H9 (cell line): ENCODE measurements around the gene ACP3. TPM values are rescaled to one million over a fixed set of nuclear protein-coding genes. Genes with fewer than 3 reads are reported as not detected.

Experiments used
- DNase-seq: peaks from one replicate; pipeline ENCODE4 v3.0.0-alpha.2; 2017
- H2AFZ ChIP-seq: one replicate; pipeline ENCODE4 v1.6.1; 2013; ENCODE audit warnings: mild to moderate bottlenecking, low read length, control low read depth, moderate library complexity
- H2AK5ac ChIP-seq: 2 replicates; pipeline ENCODE4 v1.6.1; 2013; ENCODE audit warnings: low read length, control low read depth, mixed read lengths; ENCODE audit not compliant: insufficient read length
- H2BK120ac ChIP-seq: one replicate; pipeline ENCODE4 v1.6.1; 2013; ENCODE audit warnings: low read depth, mild to moderate bottlenecking, low read length, control low read depth, inconsistent platforms; ENCODE audit not compliant: poor library complexity, severe bottlenecking
- H2BK12ac ChIP-seq: 2 replicates; pipeline ENCODE4 v1.6.1; 2013; ENCODE audit warnings: low read length, control low read depth, mixed read lengths, low read depth; ENCODE audit not compliant: insufficient read length
- H2BK15ac ChIP-seq: 2 replicates; pipeline ENCODE4 v1.6.1; 2013; ENCODE audit warnings: low read depth, low read length, control low read depth
- H2BK20ac ChIP-seq: one replicate; pipeline ENCODE4 v1.6.1; 2013; ENCODE audit warnings: low read depth, mild to moderate bottlenecking, low read length, control low read depth, inconsistent platforms; ENCODE audit not compliant: poor library complexity, severe bottlenecking
- H2BK5ac ChIP-seq: 2 replicates; pipeline ENCODE4 v1.6.1; 2013; ENCODE audit warnings: low read length, control low read depth, mixed read lengths; ENCODE audit not compliant: insufficient read length
- H3K14ac ChIP-seq: 2 replicates; pipeline ENCODE4 v1.6.1; 2013; ENCODE audit warnings: low read length, control low read depth; ENCODE audit not compliant: insufficient read depth
- H3K18ac ChIP-seq: 2 replicates; pipeline ENCODE4 v1.6.1; 2013; ENCODE audit warnings: low read depth, mild to moderate bottlenecking, mixed read lengths, low read length, control low read depth; ENCODE audit not compliant: insufficient read length
- H3K23ac ChIP-seq: 2 replicates; pipeline ENCODE4 v1.6.1; 2013; ENCODE audit warnings: low read length, control low read depth, mixed read lengths, low read depth; ENCODE audit not compliant: insufficient read length
- H3K23me2 ChIP-seq: 2 replicates; pipeline ENCODE4 v1.6.1; 2013; ENCODE audit warnings: low read depth, mild to moderate bottlenecking, mixed read lengths, low read length, control low read depth; ENCODE audit not compliant: insufficient read length, poor library complexity, severe bottlenecking
- H3K27ac ChIP-seq: 2 replicates; pipeline ENCODE4 v1.5.1; 2013; ENCODE audit warnings: low read length, control low read depth, mixed read lengths, low read depth; ENCODE audit not compliant: insufficient read length
- H3K27me3 ChIP-seq: 2 replicates; pipeline ENCODE4 v1.6.1; 2013; ENCODE audit warnings: low read length, control low read depth, inconsistent platforms; ENCODE audit not compliant: insufficient read depth
- H3K4ac ChIP-seq: 2 replicates; pipeline ENCODE4 v1.6.1; 2013; ENCODE audit warnings: low read depth, mild to moderate bottlenecking, control low read depth, inconsistent platforms, low read length, moderate library complexity
- H3K4me1 ChIP-seq: 2 replicates; pipeline ENCODE4 v1.6.1; 2013; ENCODE audit warnings: low read length, control low read depth, inconsistent platforms; ENCODE audit not compliant: insufficient read depth
- H3K4me2 ChIP-seq: 2 replicates; pipeline ENCODE4 v1.6.1; 2013; ENCODE audit warnings: low read length, control low read depth, mixed read lengths; ENCODE audit not compliant: insufficient read length, insufficient read depth
- H3K56ac ChIP-seq: 2 replicates; pipeline ENCODE4 v1.6.1; 2013; ENCODE audit warnings: low read depth, mild to moderate bottlenecking, mixed read lengths, low read length, control low read depth; ENCODE audit not compliant: insufficient read length
- H3K79me1 ChIP-seq: 2 replicates; pipeline ENCODE4 v1.6.1; 2013; ENCODE audit warnings: low read depth, mild to moderate bottlenecking, moderate library complexity, low read length, control low read depth, inconsistent platforms; ENCODE audit not compliant: insufficient read depth, poor library complexity, severe bottlenecking
- H3K79me2 ChIP-seq: 2 replicates; pipeline ENCODE4 v1.6.1; 2013; ENCODE audit warnings: low read length, control low read depth, inconsistent platforms; ENCODE audit not compliant: insufficient read depth
- H3K9ac ChIP-seq: 2 replicates; pipeline ENCODE4 v1.6.1; 2013; ENCODE audit warnings: low read length, control low read depth, mixed read lengths; ENCODE audit not compliant: insufficient read length; ENCODE audit errors: extremely low read depth
- H3K9me3 ChIP-seq: one replicate; pipeline ENCODE4 v1.6.1; 2013; ENCODE audit warnings: low read depth, low read length, inconsistent platforms; ENCODE audit not compliant: control insufficient read depth
- H3T11ph ChIP-seq: one replicate; pipeline ENCODE4 v1.6.1; 2013; ENCODE audit warnings: mild to moderate bottlenecking, low read length, control low read depth, inconsistent platforms
- H4K20me1 ChIP-seq: one replicate; pipeline ENCODE4 v1.6.1; 2013; ENCODE audit not compliant: control insufficient read depth, insufficient read length, insufficient read depth
- H4K5ac ChIP-seq: 2 replicates; pipeline ENCODE4 v1.6.1; 2013; ENCODE audit warnings: low read depth, mild to moderate bottlenecking, mixed read lengths, low read length, control low read depth; ENCODE audit not compliant: insufficient read length
- H4K8ac ChIP-seq: replicated peaks from 2 replicates; pipeline ENCODE4 v1.6.1; 2013; ENCODE audit warnings: low read length, control low read depth, mixed read lengths, low read depth; ENCODE audit not compliant: insufficient read length
- H4K91ac ChIP-seq: 2 replicates; pipeline ENCODE4 v1.6.1; 2013; ENCODE audit warnings: low read depth, mild to moderate bottlenecking, moderate library complexity, mixed read lengths, low read length, control low read depth; ENCODE audit not compliant: insufficient read length
- H3K27ac Mint-ChIP-seq, 3 experiments: 2 replicates in 2 of 3; 3 replicates in 1 of 3; pipeline ENCODE4 v1.8.0; 2020 to 2021; ENCODE audit warnings: mixed read lengths in 3 of 3, mild to moderate bottlenecking in 1 of 3, moderate library complexity in 1 of 3
- H3K27me3 Mint-ChIP-seq: 2 replicates; pipeline ENCODE4 v1.8.0; 2021; ENCODE audit warnings: low read depth, mild to moderate bottlenecking, moderate library complexity, mixed read lengths
- H3K36me3 Mint-ChIP-seq, 3 experiments: 2 replicates in 2 of 3; 3 replicates in 1 of 3; pipeline ENCODE4 v1.8.0; 2020 to 2021; ENCODE audit warnings: low read depth in 3 of 3, mixed read lengths in 3 of 3; ENCODE audit not compliant: insufficient read depth in 1 of 3
- H3K4me1 Mint-ChIP-seq, 2 experiments: 2 replicates each; pipeline ENCODE4 v1.8.0; 2020; ENCODE audit warnings: mixed read lengths in 2 of 2
- H3K4me3 Mint-ChIP-seq, 2 experiments: 2 replicates in 1 of 2; 3 replicates in 1 of 2; pipeline ENCODE4 v1.8.0; 2020 to 2021; ENCODE audit warnings: mild to moderate bottlenecking in 2 of 2, mixed read lengths in 2 of 2, moderate library complexity in 1 of 2
- H3K9me3 Mint-ChIP-seq, 2 experiments: 2 replicates in 1 of 2; 3 replicates in 1 of 2; pipeline ENCODE4 v1.8.0; 2020; ENCODE audit warnings: mild to moderate bottlenecking in 2 of 2, mixed read lengths in 2 of 2, moderate library complexity in 1 of 2
- CTCF ChIP-seq: fragments of 200-600 bp; sonication (generic); conservative IDR thresholded peaks from 3 replicates; pipeline ENCODE4 v1.8.0; 2021; ENCODE audit warnings: antibody characterized with exemption, mild to moderate bottlenecking
- total RNA-seq: library from RNA; stranded (reverse); gene quantifications from 2 replicates; pipeline ENCODE4 v1.2.1, GENCODE V29; 2021

ACP3 gene
- total RNA-seq, 1 experiment from 2014 or later, result 0.17 TPM

GRCh38 chr3:132293251-132293650 is 24.0 kb upstream of the ACP3 start:
- Histone ChIP-seq H4K20me1 (no peaks in the 10 kb centered on the region), H4K5ac (no peak overlapping the region), H3K23ac (no peak overlapping the region), H3K79me2 (no peaks in the 10 kb centered on the region), H3K27me3 (no peaks in the 10 kb centered on the region), H3K4ac (no peak overlapping the region), H3K23me2 (no peaks in the 10 kb centered on the region), H4K8ac (no peak overlapping the region), H4K91ac (no peak overlapping the region), H2BK120ac (no peak overlapping the region), H2BK15ac (no peak overlapping the region), H3K4me1 (no peaks in the 10 kb centered on the region), H3K27ac (no peak overlapping the region), H2AK5ac (no peak overlapping the region), H2BK12ac (no peak overlapping the region), H3K9me3 (no peaks in the 10 kb centered on the region), H2BK5ac (no peak overlapping the region), H3K56ac (no peak overlapping the region), H2BK20ac (no peak overlapping the region), H3K4me2 (no peak overlapping the region), H3K14ac (no peak overlapping the region), H3T11ph (no peak overlapping the region), H3K9ac (no peak overlapping the region), H3K79me1 (no peaks in the 10 kb centered on the region), H2AFZ (peak overlapping the region; percentile 36), H3K18ac (no peak overlapping the region)
- TF ChIP-seq CTCF, result no peak
- no peak for DNase-seq
- Mint-ChIP-seq H3K36me3 (peaks cover 8 to 24% (median 14%) of the 10 kb centered on the region in 3 experiments; a peak in 6 of 7 replicates), H3K27me3 (no peaks in the 10 kb centered on the region), H3K4me1 (peaks cover 4% of the 10 kb centered on the region in 2 experiments), H3K27ac (no peak overlapping the region), H3K9me3 (peaks cover 17 to 26% of the 10 kb centered on the region in 2 experiments), H3K4me3 (no peak overlapping the region)
